GM12878 (cell line): Measurements from ENCODE around the gene ANXA5. TPM values are rescaled to one million over a fixed set of nuclear protein-coding genes. Genes with fewer than 3 reads are reported as not detected.

ENCODE experiments used
- ATAC-seq: fragments of 200-7000 bp; cut with Tn5 transposase; 3 replicates; pipeline ENCODE4 v1.9.1; 2020; ENCODE audit warnings: mild to moderate bottlenecking, moderate library complexity
- Bru-seq: library from RNA; stranded (reverse); fragments of 400-500 nt; gene quantifications from one replicate; lab custom pipeline; 2021; lab: Mats Ljungman, UMichigan
- BruChase-seq, 2 experiments: library from RNA; stranded (reverse); fragments of 400-500 nt; gene quantifications; one replicate each; lab custom pipeline; 2021; lab: Mats Ljungman, UMichigan
- BruUV-seq: library from RNA; stranded (reverse); fragments of 400-500 nt; replicated peaks from 2 replicates; lab custom pipeline; 2021; lab: Mats Ljungman, UMichigan
- CTCF ChIA-PET: fragments of 300-600 bp; sonication (Branson Sonifier 250); formaldehyde crosslinking; extraction: SDS; loops from one replicate; lab custom pipeline; 2021; ENCODE audit warnings: inconsistent platforms; lab: Yijun Ruan, JAX
- POLR2A ChIA-PET: fragments of 350-600 bp; formaldehyde crosslinking; extraction: SDS; loops from one replicate; lab custom pipeline; 2021; ENCODE audit warnings: inconsistent platforms; lab: Charles Lee
- RAD21 ChIA-PET: fragments of 300-600 bp; sonication (Branson Sonifier 250); formaldehyde crosslinking; loops from one replicate; lab custom pipeline; 2023; ENCODE audit warnings: antibody characterized with exemption; ENCODE audit not compliant: unreplicated experiment; lab: Charles Lee
- SMC1A ChIA-PET: fragments of 300-600 bp; sonication (Branson Sonifier 250); formaldehyde crosslinking; loops from one replicate; lab custom pipeline; 2023; ENCODE audit not compliant: unreplicated experiment, uncharacterized antibody; lab: Charles Lee
- DNase-seq: peaks from one replicate; pipeline ENCODE4 v3.0.0-alpha.2; 2011; ENCODE audit warnings: low read depth, low spot score
- FAIRE-seq: peaks from 3 replicates; lab custom pipeline; 2011; peaks lifted over from hg19 to GRCh38; lab: Jason Lieb, UNC
- H2AFZ ChIP-seq: 2 replicates; pipeline ENCODE4 v1.6.0; 2011; ENCODE audit warnings: low read depth, low read length, control low read depth; ENCODE audit not compliant: control insufficient read depth
- H3K27ac ChIP-seq: 2 replicates; pipeline ENCODE4 v1.5.1; 2011; ENCODE audit warnings: control low read depth; ENCODE audit not compliant: control insufficient read depth, insufficient read depth
- H3K27me3 ChIP-seq, 2 experiments: replicated peaks in 1 of 2; 2 replicates each; pipeline versions ENCODE4 v1.6.0 to v1.6.1; 2011; ENCODE audit warnings: low read length in 1 of 2; ENCODE audit not compliant: control insufficient read depth in 2 of 2, insufficient read depth in 2 of 2
- H3K36me3 ChIP-seq, 2 experiments: 2 replicates each; pipeline ENCODE4 v1.5.1; 2011; ENCODE audit warnings: low read length in 1 of 2; ENCODE audit not compliant: control insufficient read depth in 2 of 2, insufficient read depth in 2 of 2
- H3K4me1 ChIP-seq: 2 replicates; pipeline ENCODE4 v1.6.1; 2011; ENCODE audit warnings: mild to moderate bottlenecking, low read length, moderate library complexity, mixed read lengths; ENCODE audit not compliant: control insufficient read depth, insufficient read depth
- H3K4me2 ChIP-seq: 2 replicates; pipeline ENCODE4 v1.6.0; 2011; ENCODE audit warnings: control low read depth; ENCODE audit not compliant: control insufficient read depth, insufficient read depth
- H3K4me3 ChIP-seq: fragments of 200-600 bp; sonication (generic); 2 replicates; pipeline ENCODE4 v1.5.1; 2016
- H3K79me2 ChIP-seq: 2 replicates; pipeline ENCODE4 v1.6.0; 2011; ENCODE audit warnings: low read length; ENCODE audit not compliant: control insufficient read depth, insufficient read depth
- H3K9ac ChIP-seq: 2 replicates; pipeline ENCODE4 v1.8.0; 2011; ENCODE audit warnings: low read length, control low read depth, mixed read lengths; ENCODE audit not compliant: control insufficient read depth, insufficient read depth
- H3K9me3 ChIP-seq: replicated peaks from 3 replicates; pipeline ENCODE4 v1.5.1; 2011; ENCODE audit warnings: mild to moderate bottlenecking, low read length; ENCODE audit not compliant: control insufficient read depth, insufficient read depth
- H4K20me1 ChIP-seq: 2 replicates; pipeline ENCODE4 v1.6.0; 2011; ENCODE audit not compliant: control insufficient read depth, insufficient read depth
- CHD2 ChIP-seq: IDR thresholded peaks from 2 replicates; pipeline ENCODE4 v1.6.1; 2011; ENCODE audit warnings: low read depth, low read length, improper control_type of control experiment, borderline replicate concordance
- EED ChIP-seq: sonication (generic); IDR thresholded peaks from 2 replicates; pipeline ENCODE4 v1.6.1; 2016; ENCODE audit warnings: antibody characterized with exemption, low read depth
- EGR1 ChIP-seq, 2 experiments: IDR thresholded peaks; 1 replicate in 1 of 2; 2 replicates in 1 of 2; pipeline ENCODE4 v1.6.1; 2011 to 2012; ENCODE audit warnings: low read depth in 2 of 2, low read length in 2 of 2, borderline replicate concordance in 1 of 2, mild to moderate bottlenecking in 1 of 2, moderate library complexity in 1 of 2
- GABPA ChIP-seq: IDR thresholded peaks from 2 replicates; pipeline ENCODE4 v1.6.1; 2014; ENCODE audit warnings: antibody characterized with exemption, low read depth, mild to moderate bottlenecking, inconsistent platforms
- POLR2A ChIP-seq: IDR thresholded peaks from 2 replicates; pipeline ENCODE4 v1.6.1; 2011; ENCODE audit warnings: low read depth, mild to moderate bottlenecking, low read length
- POLR2AphosphoS2 ChIP-seq: IDR thresholded peaks from 2 replicates; pipeline ENCODE4 v1.6.1; 2011; ENCODE audit warnings: low read depth, mild to moderate bottlenecking, low read length, improper control_type of control experiment, moderate library complexity
- RB1 ChIP-seq: fragments of 450-650 bp; formaldehyde crosslinking; IDR thresholded peaks from 2 replicates; pipeline ENCODE4 v1.6.1; 2017; ENCODE audit warnings: mild to moderate bottlenecking, borderline replicate concordance
- RUNX3 ChIP-seq: IDR thresholded peaks from 2 replicates; pipeline ENCODE4 v1.6.1; 2012; ENCODE audit warnings: low read length, inconsistent platforms
- SIX5 ChIP-seq: IDR thresholded peaks from 2 replicates; pipeline ENCODE4 v1.6.1; 2011; ENCODE audit warnings: mild to moderate bottlenecking, low read depth, low read length, moderate library complexity; ENCODE audit not compliant: severe bottlenecking
- SMC3 ChIP-seq: IDR thresholded peaks from 2 replicates; pipeline ENCODE4 v1.6.1; 2011; ENCODE audit warnings: low read length, improper control_type of control experiment, borderline replicate concordance
- YY1 ChIP-seq: IDR thresholded peaks from 2 replicates; pipeline ENCODE4 v1.6.1; 2011; ENCODE audit warnings: low read depth, mild to moderate bottlenecking, low read length
- ZNF274 ChIP-seq: IDR thresholded peaks from one replicate; pipeline ENCODE4 v1.8.0; 2011; ENCODE audit not compliant: insufficient read length, insufficient read depth
- ZNF687 ChIP-seq: fragments of 450-650 bp; IDR thresholded peaks from 2 replicates; pipeline ENCODE4 v1.6.1; 2017; ENCODE audit warnings: mild to moderate bottlenecking, moderate library complexity
- WGBS: methylation state at CpG from one replicate; pipeline ENCODE4 v1.1.6; 2016; ENCODE audit warnings: low lambda C conversion rate; ENCODE audit not compliant: insufficient replicate concordance, insufficient coverage; ENCODE audit errors: missing lambda C conversion rate; 5-methylcytosine and 5-hydroxymethylcytosine counted together
- in situ Hi-C: fragments of 300-500 bp; cut with MboI; formaldehyde crosslinking; loops from 9 replicates; pipeline ENCODE4 v1.14.3; 2018; ENCODE audit warnings: mixed read lengths
- intact Hi-C: fragments of 100-400 bp; cut with micrococcal nuclease; formaldehyde crosslinking; loops from one replicate; pipeline ENCODE4 v1.14.2; 2022; ENCODE audit not compliant: unreplicated experiment
- long read RNA-seq, 2 experiments: library from polyadenylated mRNA; unstranded; transcript quantifications; one replicate each; pipeline ENCODE4 v2.0.0, GENCODE V29; 2019 to 2020
- polyA minus RNA-seq, 3 experiments: library from RNA; depleted of rRNA, polyadenylated mRNA; stranded (reverse); fragments of >200 nt; gene quantifications; 2 replicates each; pipeline ENCODE4 v1.2.3, GENCODE V29; 2011
- polyA plus RNA-seq, 11 experiments: library from polyadenylated mRNA; depleted of rRNA in 4 of 11; unstranded in 6 of 11; stranded (reverse) in 5 of 11; fragments of >200 nt; fragmentation: Nextera tagmentation in 4 of 11; fragmentation: Illumina TruSeq in 1 of 11; extraction: Ambion mirVana in 4 of 11; extraction: Trizol in 1 of 11; gene quantifications; 1 replicate in 1 of 11; 2 replicates in 10 of 11; pipeline versions ENCODE4 v1.2.1 to v1.2.3, GENCODE V29; 2011 to 2016; ENCODE audit warnings: inconsistent platforms in 2 of 11, missing spikeins in 2 of 11, low read depth in 1 of 11
- total RNA-seq, 4 experiments: library from RNA; depleted of rRNA in 3 of 4; stranded (reverse); fragments of >200 nt in 3 of 4; fragmentation: Illumina TruSeq in 1 of 4; extraction: Trizol in 1 of 4; gene quantifications; 2 replicates each; pipeline versions ENCODE4 v1.2.1 to v1.2.3, GENCODE V29; 2013 to 2021

The ANXA5 gene
- total RNA-seq (2013; cell fraction: nucleolus; rRNA removed) = 49.2 and 54.5 TPM in 2 replicates
- 101 and 122 TPM in 2 replicates for total RNA-seq (2014; rRNA removed)
- total RNA-seq (2014; rRNA removed; fragmentation: Illumina TruSeq; extraction: Trizol) = 150 and 156 TPM in 2 replicates
- total RNA-seq (2021) = 102 and 108 TPM in 2 replicates
- polyA plus RNA-seq (2011; ENCODE audit: low read depth) = 98.6 TPM
- polyA plus RNA-seq (2011; rRNA removed) = 166 and 189 TPM in 2 replicates
- polyA plus RNA-seq (2011; cell fraction: cytosol; rRNA removed) = 121 and 124 TPM in 2 replicates
- 106 and 126 TPM in 2 replicates for polyA plus RNA-seq (2011; cell fraction: nucleus; rRNA removed)
- 94.2 and 108 TPM in 2 replicates for polyA plus RNA-seq (2012)
- 172 and 208 TPM in 2 replicates for polyA plus RNA-seq (2014; fragmentation: Illumina TruSeq; extraction: Trizol)
- 100 to 1,000 TPM; 218 to 249 TPM for polyA plus RNA-seq (2014; fragmentation: Nextera tagmentation; extraction: Ambion mirVana)
- polyA plus RNA-seq (2014; rRNA removed) = 97.2 and 120 TPM in 2 replicates
- 100 to 1,000 TPM; 201 to 203 TPM for polyA plus RNA-seq (2016; fragmentation: Nextera tagmentation; extraction: Ambion mirVana)
- 68.4 and 109 TPM in 2 replicates for polyA minus RNA-seq (2011; rRNA and poly(A)+ RNA removed)
- polyA minus RNA-seq (2011; cell fraction: cytosol; rRNA and poly(A)+ RNA removed) = 80.8 and 85.0 TPM in 2 replicates
- 26.1 and 35.2 TPM in 2 replicates for polyA minus RNA-seq (2011; cell fraction: nucleus; rRNA and poly(A)+ RNA removed)
- Bru-seq, nascent RNA = percentile 94 among the genes with signal in this experiment
- BruChase-seq, experiment 1, labeled RNA remaining after a 6-hour chase = percentile 88 among the genes with signal in this experiment
- BruChase-seq, experiment 2, labeled RNA remaining after a 2-hour chase = percentile 88 among the genes with signal in this experiment
- long read RNA-seq, experiment 1, transcript ANXA5-201 (13 exons, 1,762 nt) = major isoform, 275 of 302 reads
- long read RNA-seq, experiment 1, partial matches to known transcripts = 14 of 302 reads
- long read RNA-seq, experiment 1, other reads (novel, unspliced or antisense) = 13 of 302 reads
- long read RNA-seq, experiment 2, transcript ANXA5-201 (13 exons, 1,762 nt) = major isoform, 2,103 of 2,228 reads
- long read RNA-seq, experiment 2, partial matches to known transcripts = 48 of 2,228 reads
- long read RNA-seq, experiment 2, other reads (novel, unspliced or antisense) = 71 of 2,228 reads

- CTCF ChIA-PET = interaction anchor here (0.5 to 1.6 kb wide), 10 partner anchors 12 to 128 kb away, joined by 3 to 7 read pairs (median 3); no protein-coding TSS in a partner anchor
- Histone ChIP-seq H3K4me2 (peak within 1 kb of the TSS; percentile 77), H3K9me3 (no peaks in the 10 kb centered on the region), H3K36me3 (no peaks in the 10 kb centered on the region), H4K20me1 (no peaks in the 10 kb centered on the region), H3K4me3 (peak within 1 kb of the TSS; percentile 90), H3K27ac (peak within 1 kb of the TSS; percentile 85), H3K9ac (peak within 1 kb of the TSS; percentile 89), H3K4me1 (peaks cover 15% of the 10 kb centered on the region), H3K27me3 (no peaks in the 10 kb centered on the region), H2AFZ (peak within 1 kb of the TSS; percentile 93), H3K79me2 (peaks cover 15% of the 10 kb centered on the region)
- intact Hi-C loops = loop anchor here (1.0 to 5.0 kb wide), 2 partner anchors 29 to 175 kb away; partner anchors contain the start of gene BBS7
- peak; percentile 70 for FAIRE-seq
- no TSS peak for BruUV-seq
- POLR2A ChIA-PET = interaction anchor here (0.6 to 1.3 kb wide), 6 partner anchors 12 to 1386 kb away, joined by 3 to 5 read pairs (median 4); partner anchors contain the start of gene BBS7
- WGBS = 1% methylated on average over 68 of the region's 91 CpGs
- SMC1A ChIA-PET = interaction anchor here (0.9 to 2.1 kb wide), 5 partner anchors 11 to 131 kb away, joined by 3 to 8 read pairs (median 4); no protein-coding TSS in a partner anchor
- RAD21 ChIA-PET = interaction anchor here (0.7 to 1.7 kb wide), 8 partner anchors 14 to 1252 kb away, joined by 3 to 7 read pairs (median 4); no protein-coding TSS in a partner anchor
- ATAC-seq = peak; percentile 95
- in situ Hi-C loops = no loop called here
- no peak for DNase-seq
- peak; percentile 57 for TF ChIP-seq EED
- TF ChIP-seq GABPA = 0 out of 2 replicates have a peak, but pooled peaks have one; percentile 14
- no peak for TF ChIP-seq ZNF274
- TF ChIP-seq CHD2 = 0 out of 2 replicates have a peak, but pooled peaks have one; percentile 48
- peak in 1 of 2 experiments; percentile 94; a peak in 2 of 3 replicates for TF ChIP-seq EGR1 (IDR thresholded peaks at IDR 0.05; ENCODE audit: borderline replicate concordance in 1 of 2, low read depth in 2 of 2, low read length in 2 of 2)
- TF ChIP-seq YY1 = peak; percentile 50
- no peak for TF ChIP-seq SMC3
- TF ChIP-seq POLR2A = peak; percentile 94
- TF ChIP-seq SIX5 = no peak
- TF ChIP-seq RB1 = peak; percentile 65; the same call in 1 of the 2 replicates
- peak; percentile 64 for TF ChIP-seq POLR2AphosphoS2
- TF ChIP-seq ZNF687 = peak; percentile 24; the same call in 1 of the 2 replicates
- TF ChIP-seq RUNX3 = peak; percentile 80
Measured at GRCh38 chr4:121696581-121697461, at the start of gene ANXA5. ANXA5 (minus strand) TSS chr4:121696980; CDS start chr4:121696589, 391 bp downstream.
